Activated CD8-positive, alpha-beta memory T cell treated with anti-CD3 and anti-CD28 coated beads for 36 hours (primary cell): ENCODE measurements around the gene BRSK2. TPM values are rescaled to one million over a fixed set of nuclear protein-coding genes. Genes with fewer than 3 reads are reported as not detected.

ENCODE experiments used
- CTCF ChIA-PET: fragments of 350-600 bp; sonication (Branson Sonifier 250); formaldehyde crosslinking; loops from one replicate; lab custom pipeline; 2021; ENCODE audit warnings: antibody characterized with exemption; lab: Charles Lee
- POLR2A ChIA-PET: fragments of 350-600 bp; sonication (Branson Sonifier 250); formaldehyde crosslinking; loops from one replicate; lab custom pipeline; 2021; ENCODE audit warnings: antibody characterized with exemption; lab: Charles Lee
- total RNA-seq, 2 experiments: library from RNA; stranded (reverse); gene quantifications; one replicate each; pipeline ENCODE4 v1.2.3, GENCODE V29; 2021

BRSK2 gene
- total RNA-seq, 2 experiments from 2014 or later = 0.71 to 1.3 TPM

DNA sequence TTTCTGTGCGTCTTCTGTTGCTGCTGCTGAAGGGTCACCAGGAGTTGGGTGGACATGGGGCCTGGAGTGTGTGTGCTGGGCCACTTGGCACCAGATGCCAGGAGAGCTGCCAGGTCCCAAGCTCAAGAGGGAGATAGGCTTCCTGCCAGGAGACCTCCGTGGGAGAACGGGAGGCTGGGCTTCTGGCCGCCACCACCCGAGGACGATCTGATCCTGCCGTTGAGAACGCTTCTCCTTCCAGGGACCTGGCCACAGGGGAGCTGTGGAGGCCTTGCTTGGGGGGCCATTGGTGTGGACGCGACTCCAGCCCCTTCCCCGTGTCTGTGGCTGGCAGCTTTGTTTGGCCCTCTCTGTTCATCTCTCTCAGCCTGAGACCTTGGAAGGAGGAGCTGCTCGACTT, 2.4 kb downstream of the BRSK2 start:
- CTCF ChIA-PET = interaction anchor here (0.6 kb wide), 1 partner anchor 465 kb away, joined by 3 read pairs; no protein-coding TSS in a partner anchor
- POLR2A ChIA-PET = no interaction called here

DNA sequence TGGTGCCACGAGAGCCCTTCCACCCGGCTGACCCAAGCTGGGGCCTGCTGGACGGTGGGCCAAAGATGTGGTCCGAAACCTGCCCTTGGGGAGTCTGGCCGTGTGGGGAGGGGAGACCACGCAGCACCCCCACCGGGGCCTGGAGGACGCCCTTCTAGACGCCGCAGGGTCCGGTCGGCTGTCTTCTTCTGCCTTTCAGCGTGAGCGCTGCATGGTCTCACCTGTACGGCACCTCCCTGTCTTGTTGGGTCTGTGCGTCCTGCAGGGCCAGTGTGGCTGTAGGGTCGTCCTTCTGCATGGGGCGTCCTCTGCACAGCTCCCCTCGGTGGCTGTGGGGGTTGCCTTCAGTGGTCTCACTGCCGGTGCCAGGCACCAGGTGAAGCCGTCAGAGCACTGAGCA, 2.8 kb downstream of the BRSK2 start:
- ChIA-PET POLR2A (no interaction called here), CTCF (interaction anchor here (0.6 kb wide), 1 partner anchor 465 kb away, joined by 3 read pairs; no protein-coding TSS in a partner anchor)

DNA sequence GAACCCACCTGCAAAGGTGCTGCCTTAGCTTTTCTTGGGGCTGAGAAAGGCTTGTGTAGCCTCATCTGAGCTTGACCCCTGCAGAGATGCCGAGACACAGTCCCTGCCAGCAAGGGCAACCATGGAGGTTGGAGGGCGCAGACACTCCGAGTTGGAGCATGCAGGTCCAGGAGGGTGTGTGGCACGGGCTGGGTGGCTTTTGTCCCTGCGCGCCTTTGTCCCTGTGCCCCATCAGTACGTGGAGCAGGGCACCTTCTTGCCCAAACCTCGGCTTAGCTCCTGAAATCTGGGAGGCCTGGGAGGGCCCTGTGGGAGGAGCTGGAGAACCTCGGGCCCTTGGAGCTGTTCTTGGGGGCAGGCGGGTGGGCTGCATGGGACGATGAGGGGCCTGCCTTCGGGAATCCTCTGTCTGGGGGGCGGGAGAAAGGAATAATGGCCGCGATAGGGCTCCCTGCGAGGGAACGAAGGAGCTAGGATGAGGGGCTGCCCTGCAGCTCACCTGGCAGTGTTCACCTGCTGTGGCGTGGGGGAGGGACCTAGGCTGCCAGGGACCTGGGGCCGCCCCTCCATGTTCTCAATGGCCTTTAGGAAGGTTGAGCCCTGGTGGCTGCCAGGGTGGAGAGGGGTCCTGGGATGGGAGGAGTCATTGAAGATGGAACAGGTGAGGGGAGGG, 3.4 kb downstream of the BRSK2 start:
- ChIA-PET POLR2A (no interaction called here), CTCF (no interaction called here)

DNA sequence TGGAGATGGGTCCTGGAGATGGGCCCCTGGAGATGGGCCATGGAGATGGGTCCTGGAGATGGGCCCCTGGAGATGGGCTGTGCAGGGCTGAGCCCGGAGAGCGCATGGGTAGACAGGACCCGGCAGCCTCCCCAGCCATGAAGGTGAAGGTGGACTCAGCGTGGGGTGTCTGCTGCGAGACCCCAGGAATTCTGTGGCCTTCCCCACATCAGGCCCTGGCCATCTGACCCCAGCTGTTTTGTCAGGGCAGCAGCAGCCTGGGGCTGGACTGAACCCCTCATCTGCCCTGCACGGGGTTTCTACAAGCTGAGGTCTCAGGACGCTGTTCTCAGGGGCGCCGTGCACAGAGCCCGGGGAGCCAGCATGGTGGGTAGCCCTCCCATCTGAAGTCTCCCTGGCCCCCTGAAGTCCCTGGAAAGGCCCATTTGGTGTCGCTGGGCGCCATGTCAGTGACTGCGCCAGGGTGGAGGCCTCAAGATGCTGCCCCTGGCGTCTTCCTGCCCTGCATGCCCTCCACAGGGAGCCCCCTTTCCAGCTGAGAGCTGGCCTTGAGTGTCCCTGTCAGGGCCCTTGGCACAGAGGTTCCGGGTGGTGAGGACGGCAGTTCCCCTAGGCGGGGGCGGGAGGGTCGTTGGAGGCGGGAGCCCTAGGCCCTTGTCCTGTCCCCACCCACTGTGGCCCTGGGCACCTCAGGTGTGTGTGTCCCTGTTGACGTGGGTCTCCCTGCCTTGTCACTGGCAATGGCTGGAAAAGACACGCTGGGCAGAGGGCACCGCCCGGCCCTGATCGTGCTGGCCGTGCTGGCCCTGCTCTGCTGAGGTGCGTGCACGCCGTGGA, 5.4 kb downstream of the BRSK2 start:
- POLR2A ChIA-PET = no interaction called here

DNA sequence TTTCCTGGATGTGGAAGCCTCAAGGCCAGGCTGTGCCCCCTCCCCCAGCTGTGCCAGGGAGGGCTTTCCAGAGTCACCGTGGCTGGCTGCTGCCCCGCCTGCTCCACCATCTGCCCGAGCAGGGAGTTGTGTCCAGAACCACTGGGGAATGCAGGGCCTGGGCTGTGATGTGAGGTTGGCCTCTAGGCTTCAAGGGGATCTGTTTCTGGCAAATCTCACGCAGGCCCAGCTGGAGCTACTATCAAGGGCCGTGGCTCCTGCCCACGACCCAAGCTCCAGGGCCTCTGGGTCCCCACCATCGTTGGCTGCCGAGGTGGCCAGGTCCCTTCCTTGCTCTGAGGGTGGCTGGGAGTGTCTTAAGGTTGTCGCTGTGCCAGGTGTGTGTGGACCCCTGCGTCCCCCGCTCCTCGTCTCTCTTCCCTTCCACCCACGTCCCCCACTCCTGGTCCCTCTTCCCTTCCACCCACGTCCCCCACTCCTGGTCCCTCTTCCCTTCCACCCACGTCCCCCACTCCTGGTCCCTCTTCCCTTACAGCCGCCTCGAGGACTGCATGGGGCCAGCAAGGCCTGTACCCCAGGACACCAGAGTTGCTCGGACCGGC, 6.1 kb downstream of the BRSK2 start:
- ChIA-PET CTCF (no interaction called here), POLR2A (no interaction called here)

More for the DNA sequence above, 5.4 kb downstream of the BRSK2 start:
- CTCF ChIA-PET = no interaction called here

DNA sequence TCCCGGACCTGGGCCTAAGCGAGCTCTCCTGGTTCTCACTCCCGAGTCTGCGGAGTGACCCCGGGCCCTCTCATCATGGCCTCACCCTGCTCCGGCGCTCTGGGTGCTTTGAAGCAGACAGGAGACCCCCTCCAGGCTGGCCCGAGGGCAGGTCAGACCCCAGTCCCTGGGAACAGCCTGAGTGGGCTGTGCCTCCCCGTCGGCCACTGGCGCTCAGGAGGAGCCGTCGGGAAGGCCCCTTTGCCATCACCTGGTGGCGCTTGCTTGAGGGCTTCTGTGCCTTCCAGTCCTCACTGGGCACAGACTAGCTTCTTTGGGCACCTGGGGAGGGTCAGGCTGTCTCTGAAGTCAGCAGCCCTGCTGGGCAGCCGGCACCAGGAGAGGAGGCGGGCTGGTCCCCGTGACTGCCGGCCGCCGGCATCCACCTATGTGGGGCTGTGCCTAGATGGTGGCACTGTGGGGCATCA, 6.7 kb downstream of the BRSK2 start:
- ChIA-PET CTCF (no interaction called here), POLR2A (no interaction called here)

DNA sequence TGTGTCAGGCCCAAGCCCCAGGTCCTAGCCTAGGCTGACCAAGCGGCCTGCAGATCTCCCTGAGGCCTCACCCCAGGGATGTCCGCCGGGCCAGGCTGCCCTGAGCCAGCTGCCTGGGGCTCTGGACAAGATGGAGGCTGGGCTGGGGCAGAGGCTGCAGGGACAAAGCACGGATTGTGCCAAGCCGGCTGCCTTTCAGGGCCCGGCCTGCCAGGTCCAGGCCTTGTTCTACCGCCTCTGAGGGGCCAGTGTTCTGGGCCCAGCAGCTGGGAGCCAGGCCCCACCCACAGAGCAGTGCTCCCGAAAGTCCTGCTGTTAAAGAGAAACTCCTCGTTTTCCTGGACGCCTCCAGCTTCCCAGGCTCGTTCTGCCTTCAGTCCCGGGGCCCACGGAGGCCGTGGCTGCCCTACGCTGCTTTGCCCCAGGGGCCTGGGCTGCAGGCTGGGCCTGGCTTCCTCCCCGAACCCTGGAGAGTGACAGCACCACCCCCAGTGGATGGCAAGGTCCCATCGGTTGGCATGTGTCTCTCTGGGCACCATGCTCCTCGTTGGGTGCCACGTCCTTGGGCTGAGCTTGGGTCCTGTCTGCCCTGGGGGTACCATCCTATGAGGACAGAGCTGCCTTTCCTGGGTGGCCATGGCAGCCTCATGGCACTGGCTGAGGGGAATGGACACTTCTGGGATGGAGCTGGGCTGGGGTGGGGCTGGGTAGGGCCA, 7.6 kb downstream of the BRSK2 start:
- ChIA-PET CTCF (no interaction called here), POLR2A (no interaction called here)

DNA sequence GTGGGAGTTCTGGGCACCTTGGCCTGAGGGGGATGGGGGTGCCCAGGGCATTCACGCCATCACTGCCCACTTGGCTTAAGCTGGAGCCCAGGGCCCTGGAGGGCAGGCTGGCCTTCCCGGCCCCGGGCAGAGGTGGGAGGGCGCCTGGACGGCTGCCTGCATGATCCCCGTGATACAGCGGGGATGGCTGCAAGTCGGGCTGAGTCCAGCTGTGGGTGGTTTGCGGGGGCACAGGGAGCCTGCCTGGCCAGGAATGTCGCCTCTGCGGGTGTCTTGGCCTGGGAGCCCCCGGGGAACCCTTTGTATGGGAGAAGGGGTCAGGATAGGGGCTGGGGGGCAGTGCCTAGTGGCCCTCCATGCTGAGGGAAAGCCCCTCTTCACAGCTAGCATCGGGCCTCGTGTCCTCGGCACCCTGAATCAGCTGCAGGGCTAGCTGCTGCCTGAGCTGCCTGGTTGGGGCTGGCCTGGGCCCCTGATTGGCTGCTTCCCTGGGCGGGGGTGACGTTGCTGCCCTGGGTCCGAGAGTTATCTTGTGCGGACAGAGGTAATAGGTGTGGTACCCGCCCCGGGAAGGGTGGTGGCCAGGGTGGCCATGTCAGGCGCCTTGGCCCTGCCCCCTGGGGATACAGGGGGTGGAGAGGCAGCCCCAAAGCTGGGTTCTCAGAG, 8.3 kb downstream of the BRSK2 start:
- CTCF ChIA-PET = no interaction called here
- POLR2A ChIA-PET = no interaction called here

DNA sequence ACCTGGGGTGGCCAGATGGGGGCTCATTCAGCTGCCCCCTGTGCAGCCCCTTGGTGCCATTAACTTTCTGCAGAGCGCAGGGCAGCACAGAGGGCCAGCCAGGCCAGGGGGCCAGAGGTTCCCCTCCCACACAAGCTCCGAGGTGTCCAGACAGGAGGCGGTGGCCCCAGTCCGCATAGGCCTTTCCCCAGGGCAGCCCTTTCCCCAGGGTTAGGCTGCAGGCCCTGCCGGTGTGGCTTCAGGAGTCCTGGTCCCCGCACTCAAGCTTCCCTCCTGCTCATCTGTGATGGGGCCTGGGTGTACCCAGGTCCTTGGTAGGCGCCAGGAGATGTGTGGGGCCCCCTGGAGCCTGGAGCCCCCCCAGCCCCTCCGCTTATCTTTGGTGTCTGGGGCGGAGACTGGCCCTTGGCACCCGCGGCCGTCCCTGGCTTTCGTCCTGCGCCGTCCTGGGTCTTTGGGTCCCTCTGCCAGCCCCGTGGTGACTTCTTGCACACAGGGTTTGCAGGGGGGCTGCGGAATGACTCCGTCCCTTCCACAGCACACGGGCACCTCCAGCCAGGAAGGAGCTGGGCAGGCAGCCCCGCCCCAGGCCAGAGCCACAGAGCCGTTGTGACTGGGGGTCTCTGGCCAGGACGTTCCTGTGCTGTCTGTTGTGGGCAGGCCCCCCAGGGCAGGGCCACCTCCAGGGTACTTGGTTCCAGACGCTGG, 8.9 kb downstream of the BRSK2 start:
- POLR2A ChIA-PET = interaction anchor here (0.6 kb wide), 1 partner anchor 15 kb away, joined by 3 read pairs; no protein-coding TSS in a partner anchor
- CTCF ChIA-PET = no interaction called here

DNA sequence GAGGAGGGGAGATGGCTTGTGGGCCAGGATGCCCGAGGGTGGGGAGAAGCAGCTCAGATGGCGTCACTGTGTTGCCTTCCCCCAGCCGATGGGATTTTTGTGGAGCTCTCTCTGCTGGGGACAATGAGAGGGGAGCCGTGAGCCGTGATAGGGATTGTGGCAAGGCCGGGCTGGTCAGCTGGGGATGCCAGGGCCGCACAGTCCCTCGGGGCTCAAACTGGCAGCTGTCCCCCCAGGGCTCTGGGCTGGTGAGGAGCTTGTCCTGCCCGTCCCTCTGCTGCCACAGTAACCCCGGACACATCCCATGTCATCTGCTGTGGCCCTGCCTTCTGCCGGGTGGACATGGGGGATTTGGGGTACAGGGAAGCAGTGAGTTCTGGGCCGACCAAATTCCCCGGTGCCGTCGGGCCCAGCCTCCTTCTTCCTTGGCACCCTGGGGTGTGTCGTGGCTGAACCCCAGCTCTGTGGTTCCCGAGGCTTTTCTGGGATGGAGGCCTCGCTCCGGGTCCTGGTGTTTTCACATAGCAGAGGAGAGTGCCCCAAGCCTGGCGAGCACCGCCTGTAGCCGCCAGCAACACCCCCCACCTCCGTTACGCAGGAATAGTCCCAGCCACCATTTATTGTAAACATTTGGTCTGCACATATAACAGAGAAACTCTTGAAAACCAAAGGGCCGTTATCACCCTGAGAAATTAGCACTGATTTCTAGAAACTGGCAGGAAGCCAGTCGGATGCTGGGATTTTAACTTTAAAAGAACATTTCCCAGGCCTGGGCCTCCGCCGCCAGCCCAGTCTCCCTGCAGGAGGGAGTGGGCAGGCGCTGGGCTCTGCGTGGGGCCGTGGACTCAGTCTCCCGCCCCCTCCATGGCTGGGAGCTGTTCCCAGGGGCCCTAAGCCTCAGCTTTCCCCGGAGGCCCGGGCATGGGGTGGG, 9.9 kb downstream of the BRSK2 start:
- POLR2A ChIA-PET = interaction anchor here (0.5 to 0.6 kb wide), 2 partner anchors 16 to 188 kb away, joined by 3 read pairs; no protein-coding TSS in a partner anchor
- CTCF ChIA-PET = no interaction called here

DNA sequence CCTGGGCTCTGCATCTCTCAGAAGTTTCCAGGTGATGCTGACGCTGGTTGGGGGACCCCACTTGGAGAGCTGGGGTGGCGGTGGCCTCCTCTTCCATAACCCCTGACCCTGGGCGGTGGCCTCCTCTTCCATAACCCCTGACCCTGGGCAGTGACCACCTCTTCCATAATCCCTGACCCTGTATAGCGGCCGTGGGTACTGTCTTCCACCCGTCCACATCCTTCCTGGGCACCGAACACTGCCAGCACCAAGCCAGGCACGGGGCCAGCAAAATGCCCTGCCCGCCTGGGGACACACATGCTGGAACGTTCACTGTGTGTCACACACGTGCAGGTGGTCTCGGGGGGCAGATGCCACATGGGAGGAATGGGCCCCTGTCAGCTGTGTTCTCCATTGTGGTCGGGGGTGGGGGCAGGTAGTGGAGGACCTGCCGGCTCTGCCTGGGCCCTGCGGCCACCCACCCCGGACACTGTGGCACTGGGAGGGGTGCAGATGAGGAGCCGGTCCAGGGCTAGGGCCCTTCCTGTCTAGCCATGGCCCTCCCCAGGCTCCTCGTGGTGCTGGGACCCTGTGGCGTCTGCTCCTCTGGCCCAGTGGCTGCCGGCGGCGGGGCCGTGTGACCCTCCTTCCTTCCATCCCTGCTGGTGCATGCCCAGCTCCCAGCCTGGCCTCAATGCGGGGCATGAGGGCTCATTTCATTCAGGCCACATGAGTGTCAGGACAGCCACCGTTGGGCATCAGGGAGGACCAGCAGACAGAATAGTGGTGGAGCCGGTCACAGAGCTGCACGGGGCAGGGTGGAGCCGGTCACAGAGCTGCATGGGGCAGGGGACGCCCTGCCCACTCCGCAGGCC, 10.8 kb downstream of the BRSK2 start:
- CTCF ChIA-PET = no interaction called here
- POLR2A ChIA-PET = no interaction called here

DNA sequence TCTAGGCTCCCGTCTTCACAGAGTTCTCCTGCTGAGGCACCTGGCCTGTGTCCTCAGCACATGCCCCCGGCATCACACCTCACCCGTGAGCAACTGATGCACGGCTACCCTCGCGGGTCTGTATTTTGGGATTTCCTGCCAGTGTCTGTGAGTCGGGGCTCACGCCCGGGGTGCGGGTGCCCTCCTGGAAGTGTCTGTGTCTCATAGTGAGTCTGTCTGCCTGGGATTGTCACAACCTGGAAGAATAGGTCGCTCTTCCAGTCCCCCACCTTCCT, 11.4 kb downstream of the BRSK2 start:
- CTCF ChIA-PET = no interaction called here
- POLR2A ChIA-PET = no interaction called here

DNA sequence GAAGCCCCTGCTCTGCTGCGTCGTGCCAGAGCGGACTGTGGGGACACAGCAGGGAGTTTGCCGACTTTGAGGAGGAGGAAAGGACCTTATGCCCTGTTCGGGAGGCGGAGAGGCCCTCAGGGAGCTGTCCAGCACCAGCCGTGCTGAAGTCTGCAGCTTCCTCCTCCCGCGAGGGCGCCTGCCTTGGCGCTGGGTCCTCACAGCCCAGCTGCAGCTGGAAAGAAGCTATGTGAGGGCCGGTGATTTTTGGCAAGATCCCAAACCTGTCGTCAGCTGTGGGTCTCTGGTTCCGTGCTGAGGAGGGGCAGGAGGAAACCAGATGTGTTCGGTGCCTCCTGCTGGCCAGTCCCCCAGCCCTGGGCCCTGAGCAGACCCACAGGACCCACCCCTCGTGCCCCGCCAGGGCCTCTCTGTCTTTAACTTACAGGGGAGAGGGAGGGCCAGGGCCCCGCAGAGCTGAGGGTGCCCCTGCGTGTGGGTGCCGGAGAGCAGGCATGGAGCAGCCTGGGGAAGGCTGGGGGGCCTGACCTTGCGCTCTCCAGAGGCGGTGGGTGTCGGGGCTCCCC, 12.0 kb downstream of the BRSK2 start:
- ChIA-PET POLR2A (no interaction called here), CTCF (no interaction called here)

DNA sequence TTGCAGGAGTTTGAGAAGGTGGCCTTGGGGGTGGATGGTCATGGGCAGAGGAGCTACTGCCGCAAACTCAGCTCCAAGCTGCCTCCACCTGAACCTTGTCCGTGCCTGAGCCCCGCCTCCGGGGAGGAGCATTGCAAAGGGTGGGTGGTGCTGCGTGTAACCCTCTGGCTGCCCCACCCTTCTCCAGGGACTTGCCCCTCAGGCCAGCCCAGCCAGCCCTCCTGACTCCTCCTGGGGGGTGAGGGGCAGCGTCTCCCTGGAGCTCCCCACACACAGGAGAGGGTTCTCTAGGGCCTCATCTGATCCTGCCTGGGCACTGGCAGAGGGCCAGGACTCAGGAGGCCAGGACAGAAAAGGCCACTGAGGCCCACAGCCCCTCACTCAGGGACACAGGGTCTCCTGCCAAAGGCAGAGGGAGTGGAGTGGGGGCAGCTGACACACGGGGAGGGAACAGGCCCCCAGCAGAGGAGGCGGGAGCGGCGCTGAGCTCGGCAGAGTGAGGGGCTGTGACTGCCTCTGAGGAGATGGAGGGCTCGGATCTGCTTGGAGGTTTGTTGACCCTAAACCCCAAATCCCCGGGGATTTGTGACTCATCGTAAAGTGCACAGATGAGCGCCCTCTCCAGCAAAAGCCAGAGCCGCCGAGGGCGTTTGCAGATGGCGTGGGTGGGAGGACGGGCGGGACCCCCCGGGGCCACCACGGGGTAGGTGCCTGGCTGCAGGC, 12.8 kb downstream of the BRSK2 start:
- ChIA-PET POLR2A (no interaction called here), CTCF (no interaction called here)

DNA sequence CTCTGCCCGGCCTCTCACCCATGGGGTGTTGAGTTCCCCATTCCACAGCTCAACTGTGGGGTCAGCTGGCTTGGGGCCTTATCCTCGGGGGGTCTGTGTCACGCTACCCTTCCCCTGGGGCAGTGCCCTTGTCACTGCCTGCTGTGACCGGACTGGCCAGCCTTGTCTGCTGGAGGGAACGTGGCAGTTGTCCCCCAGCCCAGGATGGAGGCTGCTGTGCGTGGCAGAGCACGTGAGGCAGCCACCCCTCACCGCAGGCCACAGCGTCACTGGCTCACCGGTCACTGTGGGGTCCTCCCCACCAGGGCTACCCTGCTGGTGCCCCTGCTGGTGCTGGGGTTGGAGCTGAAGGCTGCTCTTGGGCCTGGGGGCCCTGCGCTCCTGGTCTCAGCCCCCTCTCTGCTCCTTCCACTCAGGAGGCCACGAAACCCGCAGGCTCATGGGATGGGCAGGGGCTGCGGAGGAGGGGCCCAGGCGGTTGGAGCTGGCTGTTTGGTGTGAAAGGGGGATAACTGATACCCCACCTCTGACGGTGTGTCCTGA, 13.4 kb downstream of the BRSK2 start:
- CTCF ChIA-PET = no interaction called here
- POLR2A ChIA-PET = no interaction called here
